ENCODE results near the gene TMTC4.

The TMTC4 gene

GRCh38 chr13:100559886-100560285 lies 114.7 kb downstream of the TMTC4 start:
- TF ChIP-seq CTCF (IDR thresholded peaks at IDR 0.05; ENCODE audit: low read depth, low read length): no peak
- no peak for DNase-seq (ENCODE audit: low read depth, low spot score)
- in situ Hi-C loops (cut with HindIII; ENCODE audit: low sequenced_read_pairs): no loop called here
- H3K4me3 ChIP-seq (ENCODE audit: low read depth, low read length): no peak overlapping the region
